ENCODE measurements around the gene PLIN4.
"Not testable (repeated sequence)": the region's sequence is repeated elsewhere in the genome, so short reads cannot be mapped to it uniquely, and the experiment has no call there.

PLIN4 gene

GRCh38 chr19:4518345-4519171 lies at the start of gene PLIN4:
TSS of gene PLIN4 (minus strand) at chr19:4518486. CDS start at chr19:4518272, 214 bp downstream.
- DNase-seq: no peak

GRCh38 chr19:4567584-4568071 lies 49.3 kb upstream of the PLIN4 start:
- peak; percentile 17 for DNase-seq

- DNase-seq: no peak
Observed at GRCh38 chr19:4566402-4567051, 48.2 kb upstream of the PLIN4 start.

GRCh38 chr19:4563562-4563961 lies 45.3 kb upstream of the PLIN4 start:
- DNase-seq: not testable (repeated sequence)

GRCh38 chr19:4562085-4562484 lies 43.8 kb upstream of the PLIN4 start:
- DNase-seq: not testable (repeated sequence)

- no peak for DNase-seq
Observed at GRCh38 chr19:4559569-4559968, 41.3 kb upstream of the PLIN4 start, which contains the start of gene SEMA6B. TSS of gene SEMA6B (minus strand) at chr19:4559684. CDS start at chr19:4558457, 1,227 bp downstream.

GRCh38 chr19:4557971-4558941 lies 40.0 kb upstream of the PLIN4 start:
- DNase-seq: no peak

GRCh38 chr19:4557144-4557970 lies 39.1 kb upstream of the PLIN4 start:
- no peak for DNase-seq

- no peak for DNase-seq
Observed at GRCh38 chr19:4556597-4557127, 38.4 kb upstream of the PLIN4 start.

GRCh38 chr19:4555657-4556561 lies 37.6 kb upstream of the PLIN4 start:
- no peak for DNase-seq

GRCh38 chr19:4554717-4555116 lies 36.4 kb upstream of the PLIN4 start:
- DNase-seq: no peak

GRCh38 chr19:4553775-4554174 lies 35.5 kb upstream of the PLIN4 start:
- DNase-seq: no peak

- no peak for DNase-seq
Observed at GRCh38 chr19:4553092-4553695, 34.9 kb upstream of the PLIN4 start.

GRCh38 chr19:4552525-4552819 lies 34.2 kb upstream of the PLIN4 start:
- DNase-seq: no peak

- no peak for DNase-seq
Observed at GRCh38 chr19:4550479-4551050, 32.3 kb upstream of the PLIN4 start.

GRCh38 chr19:4550018-4550417 lies 31.7 kb upstream of the PLIN4 start:
- no peak for DNase-seq

GRCh38 chr19:4548238-4548584 lies 29.9 kb upstream of the PLIN4 start:
- DNase-seq: no peak

- no peak for DNase-seq
Observed at GRCh38 chr19:4547303-4548237, 29.3 kb upstream of the PLIN4 start.
